ENCODE data around the gene ACER3.
"Not testable (repeated sequence)": the region's sequence is repeated elsewhere in the genome, so short reads cannot be mapped to it uniquely, and the experiment has no call there.

- not testable (repeated sequence) for TF ChIP-seq ZC3H10 (CRISPR knock-in tag; IDR thresholded peaks at IDR 0.05)
- TF ChIP-seq, protein P1, sequence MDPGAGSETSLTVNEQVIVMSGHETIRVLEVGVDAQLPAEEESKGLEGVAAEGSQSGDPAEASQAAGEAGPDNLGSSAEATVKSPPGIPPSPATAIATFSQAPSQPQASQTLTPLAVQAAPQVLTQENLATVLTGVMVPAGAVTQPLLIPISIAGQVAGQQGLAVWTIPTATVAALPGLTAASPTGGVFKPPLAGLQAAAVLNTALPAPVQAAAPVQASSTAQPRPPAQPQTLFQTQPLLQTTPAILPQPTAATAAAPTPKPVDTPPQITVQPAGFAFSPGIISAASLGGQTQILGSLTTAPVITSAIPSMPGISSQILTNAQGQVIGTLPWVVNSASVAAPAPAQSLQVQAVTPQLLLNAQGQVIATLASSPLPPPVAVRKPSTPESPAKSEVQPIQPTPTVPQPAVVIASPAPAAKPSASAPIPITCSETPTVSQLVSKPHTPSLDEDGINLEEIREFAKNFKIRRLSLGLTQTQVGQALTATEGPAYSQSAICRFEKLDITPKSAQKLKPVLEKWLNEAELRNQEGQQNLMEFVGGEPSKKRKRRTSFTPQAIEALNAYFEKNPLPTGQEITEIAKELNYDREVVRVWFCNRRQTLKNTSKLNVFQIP (CRISPR knock-in tag; IDR thresholded peaks at IDR 0.05; ENCODE audit: borderline replicate concordance, low read depth), result not testable (repeated sequence)
These were observed 40.9 kb downstream of the ACER3 start for GRCh38 chr11:76901622-76902021.

Data from SK-N-SH treated with all-trans-retinoic acid at 6 μM for 48 hours (cell line).